ENCODE data around the gene ZNF567. TPM values are rescaled to one million over a fixed set of nuclear protein-coding genes. Genes with fewer than 3 reads are reported as not detected.
A peak's percentile ranks its signal among the peaks of the same experiment; 100 is the strongest.
"Not testable (repeated sequence)": the region's sequence is repeated elsewhere in the genome, so short reads cannot be mapped to it uniquely, and the experiment has no call there.

ZNF567 gene
- total and polyA plus RNA-seq, 9 donors, result 4.9 to 8.9 (median 7.5) TPM

DNA sequence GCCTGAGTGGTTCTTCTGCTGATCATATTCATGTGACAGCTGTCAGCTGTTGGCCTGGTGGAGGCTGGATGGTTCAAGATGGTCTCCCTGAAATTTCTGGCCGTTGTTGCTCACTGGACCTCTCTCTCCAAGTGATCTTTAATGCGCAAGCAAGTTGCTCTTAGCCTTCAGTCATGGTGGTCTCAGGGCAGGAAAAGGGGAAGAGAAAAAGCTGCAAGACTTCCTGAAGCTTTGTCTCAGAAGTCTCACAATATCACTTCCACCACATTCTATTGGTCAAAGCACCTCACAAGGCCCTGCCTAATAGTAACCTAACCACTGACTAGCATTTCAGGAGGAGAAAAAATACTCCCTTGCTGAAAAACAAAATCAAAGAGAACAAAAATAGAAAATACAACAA, 1.6 kb upstream of the ZNF567 start:
- Histone ChIP-seq H3K27me3 (ENCODE audit: control insufficient read depth, insufficient read depth, low read length) (no peaks in the 10 kb centered on the region), H3K4me1 (ENCODE audit: control insufficient read depth, insufficient read depth, low read length) (peaks cover 10% of the 10 kb centered on the region), H3K36me3 (ENCODE audit: control insufficient read depth, insufficient read depth, low read length) (peaks cover 18% of the 10 kb centered on the region), H3K27ac (ENCODE audit: low read length) (no peak overlapping the region), H3K4me3 (ENCODE audit: low read length) (no peak overlapping the region), H3K9me3 (replicated peaks; ENCODE audit: control insufficient read depth, low read depth, low read length) (peaks cover 4% of the 10 kb centered on the region)
- WGBS (ENCODE audit: insufficient coverage), result 83% methylated on average over 1 of the region's 2 CpGs
- peak; percentile 5 for DNase-seq

GRCh38 chr19:36686365-36687213, 823 bp upstream of the ZNF567 start:
- WGBS (ENCODE audit: insufficient coverage), result 9% methylated on average over 18 of the region's 20 CpGs

GRCh38 chr19:36688058-36688457, 646 bp downstream of the ZNF567 start:
- DNase-seq, result no peak
- Histone ChIP-seq H3K36me3 (ENCODE audit: control insufficient read depth, insufficient read depth, low read length) (peaks cover 35% of the 10 kb centered on the region), H3K9me3 (replicated peaks; ENCODE audit: control insufficient read depth, low read depth, low read length) (peaks cover 13% of the 10 kb centered on the region), H3K4me3 (ENCODE audit: low read length) (peak overlapping the region; percentile 92), H3K27ac (ENCODE audit: low read length) (peak overlapping the region; percentile 81), H3K27me3 (ENCODE audit: control insufficient read depth, insufficient read depth, low read length) (no peaks in the 10 kb centered on the region), H3K4me1 (ENCODE audit: control insufficient read depth, insufficient read depth, low read length) (peaks cover 10% of the 10 kb centered on the region)
- WGBS (ENCODE audit: insufficient coverage), result 9% methylated on average over 9 of the region's 9 CpGs

More at GRCh38 chr19:36686365-36687213, 823 bp upstream of the ZNF567 start:
- peak overlapping the region; percentile 88 for H3K27ac ChIP-seq (ENCODE audit: low read length)
- H3K4me1 ChIP-seq (ENCODE audit: control insufficient read depth, insufficient read depth, low read length), result peaks cover 10% of the 10 kb centered on the region
- no peaks in the 10 kb centered on the region for H3K27me3 ChIP-seq (ENCODE audit: control insufficient read depth, insufficient read depth, low read length)
- H3K9me3 ChIP-seq (replicated peaks; ENCODE audit: control insufficient read depth, low read depth, low read length), result peaks cover 8% of the 10 kb centered on the region
- peak; percentile 67 for DNase-seq
- H3K36me3 ChIP-seq (ENCODE audit: control insufficient read depth, insufficient read depth, low read length), result peaks cover 25% of the 10 kb centered on the region
- H3K4me3 ChIP-seq (ENCODE audit: low read length), result peak overlapping the region; percentile 92

GRCh38 chr19:36707134-36707533, 19.7 kb downstream of the ZNF567 start:
- Histone ChIP-seq H3K4me3 (ENCODE audit: low read length) (no peak overlapping the region), H3K27ac (ENCODE audit: low read length) (no peak overlapping the region), H3K9me3 (replicated peaks; ENCODE audit: control insufficient read depth, low read depth, low read length) (peaks cover 52% of the 10 kb centered on the region), H3K4me1 (ENCODE audit: control insufficient read depth, insufficient read depth, low read length) (no peaks in the 10 kb centered on the region), H3K27me3 (ENCODE audit: control insufficient read depth, insufficient read depth, low read length) (no peaks in the 10 kb centered on the region), H3K36me3 (ENCODE audit: control insufficient read depth, insufficient read depth, low read length) (peaks cover 22% of the 10 kb centered on the region)
- DNase-seq, result no peak
- no CpG with 5 or more reads among the region's 2 CpGs for WGBS (ENCODE audit: insufficient coverage)

- Histone ChIP-seq H3K27me3 (ENCODE audit: control insufficient read depth, insufficient read depth, low read length) (no peaks in the 10 kb centered on the region), H3K4me3 (ENCODE audit: low read length) (no peak overlapping the region), H3K4me1 (ENCODE audit: control insufficient read depth, insufficient read depth, low read length) (no peaks in the 10 kb centered on the region), H3K36me3 (ENCODE audit: control insufficient read depth, insufficient read depth, low read length) (peaks cover 39% of the 10 kb centered on the region), H3K9me3 (replicated peaks; ENCODE audit: control insufficient read depth, low read depth, low read length) (peaks cover 64% of the 10 kb centered on the region), H3K27ac (ENCODE audit: low read length) (no peak overlapping the region)
- WGBS (ENCODE audit: insufficient coverage), result 94% methylated on average over 2 of the region's 2 CpGs
- no peak for DNase-seq
Measured at GRCh38 chr19:36709423-36709822, 22.0 kb downstream of the ZNF567 start.

GRCh38 chr19:36719687-36720556, 32.5 kb downstream of the ZNF567 start:
- Histone ChIP-seq H3K27ac (ENCODE audit: low read length) (no peak overlapping the region), H3K4me3 (ENCODE audit: low read length) (no peak overlapping the region), H3K27me3 (ENCODE audit: control insufficient read depth, insufficient read depth, low read length) (no peaks in the 10 kb centered on the region), H3K4me1 (ENCODE audit: control insufficient read depth, insufficient read depth, low read length) (no peaks in the 10 kb centered on the region), H3K36me3 (ENCODE audit: control insufficient read depth, insufficient read depth, low read length) (peaks cover 25% of the 10 kb centered on the region), H3K9me3 (replicated peaks; ENCODE audit: control insufficient read depth, low read depth, low read length) (peaks cover 61% of the 10 kb centered on the region)
- DNase-seq, result no peak
- no CpG with 5 or more reads among the region's 10 CpGs for WGBS (ENCODE audit: insufficient coverage)

- not testable (repeated sequence) for H3K4me1 ChIP-seq (ENCODE audit: control insufficient read depth, insufficient read depth, low read length); H3K36me3 ChIP-seq (ENCODE audit: control insufficient read depth, insufficient read depth, low read length); H3K27me3 ChIP-seq (ENCODE audit: control insufficient read depth, insufficient read depth, low read length); DNase-seq; H3K4me3 ChIP-seq (ENCODE audit: low read length); H3K27ac ChIP-seq (ENCODE audit: low read length)
- peaks cover 54% of the 10 kb centered on the region for H3K9me3 ChIP-seq (replicated peaks; ENCODE audit: control insufficient read depth, low read depth, low read length)
- no CpG with 5 or more reads among the region's 9 CpGs for WGBS (ENCODE audit: insufficient coverage)
Measured at GRCh38 chr19:36736166-36736565, 48.8 kb downstream of the ZNF567 start.

DNA sequence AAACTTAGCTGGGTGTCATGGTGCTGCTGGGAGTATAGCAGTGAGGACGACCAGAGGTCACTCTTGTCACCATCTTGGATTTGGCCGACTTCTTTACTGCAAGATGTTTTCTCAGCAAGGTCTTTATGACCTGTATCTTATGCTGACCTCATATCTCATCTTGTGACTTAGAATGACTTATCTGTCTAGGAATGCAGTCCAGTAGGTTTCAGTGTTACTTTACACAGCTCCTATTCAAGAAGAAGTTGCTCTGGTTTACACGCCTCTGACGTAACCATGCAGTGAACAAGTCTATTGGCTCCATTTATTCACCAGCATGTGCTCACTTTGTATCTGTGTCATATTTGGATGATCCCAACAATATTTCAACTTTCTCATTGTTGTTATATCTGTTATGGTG, 58.5 kb downstream of the ZNF567 start:
- H3K27me3 ChIP-seq (ENCODE audit: control insufficient read depth, insufficient read depth, low read length), result no peaks in the 10 kb centered on the region
- H3K4me3 ChIP-seq (ENCODE audit: low read length), result no peak overlapping the region
- peaks cover 64% of the 10 kb centered on the region for H3K9me3 ChIP-seq (replicated peaks; ENCODE audit: control insufficient read depth, low read depth, low read length)
- H3K36me3 ChIP-seq (ENCODE audit: control insufficient read depth, insufficient read depth, low read length), result peaks cover 44% of the 10 kb centered on the region
- H3K4me1 ChIP-seq (ENCODE audit: control insufficient read depth, insufficient read depth, low read length), result no peaks in the 10 kb centered on the region
- no CpG with 5 or more reads among the region's 4 CpGs for WGBS (ENCODE audit: insufficient coverage)
- H3K27ac ChIP-seq (ENCODE audit: low read length), result no peak overlapping the region
- no peak for DNase-seq

DNA sequence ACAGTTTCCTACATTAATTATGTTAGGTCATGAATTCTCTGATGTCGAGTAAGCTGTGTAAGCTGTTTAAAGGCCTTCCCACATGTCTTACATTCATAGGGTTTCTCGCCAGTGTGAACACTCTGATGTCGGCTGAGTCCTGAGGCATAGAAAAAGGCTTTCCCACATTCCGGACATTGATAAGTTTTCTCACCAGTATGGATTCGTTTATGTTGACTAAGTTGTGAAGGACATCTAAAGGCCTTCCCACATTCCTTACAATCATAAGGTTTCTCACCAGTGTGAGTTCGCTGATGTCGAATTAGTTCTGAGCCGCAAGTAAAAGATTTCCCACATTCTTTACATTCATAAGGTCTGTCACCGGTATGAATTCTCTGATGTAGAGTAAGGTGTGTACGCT, 60.3 kb downstream of the ZNF567 start:
- Histone ChIP-seq H3K36me3 (ENCODE audit: control insufficient read depth, insufficient read depth, low read length) (peaks cover 45% of the 10 kb centered on the region), H3K4me3 (ENCODE audit: low read length) (no peak overlapping the region)
- WGBS (ENCODE audit: insufficient coverage), result no CpG with 5 or more reads among the region's 10 CpGs

More for the DNA sequence above, 60.3 kb downstream of the ZNF567 start:
- Histone ChIP-seq H3K27me3 (ENCODE audit: control insufficient read depth, insufficient read depth, low read length) (no peaks in the 10 kb centered on the region), H3K4me1 (ENCODE audit: control insufficient read depth, insufficient read depth, low read length) (no peaks in the 10 kb centered on the region), H3K27ac (ENCODE audit: low read length) (no peak overlapping the region), H3K9me3 (replicated peaks; ENCODE audit: control insufficient read depth, low read depth, low read length) (peaks cover 71% of the 10 kb centered on the region)
- no peak for DNase-seq
